Measurements from ENCODE around the gene EMC1. TPM values are rescaled to one million over a fixed set of nuclear protein-coding genes. Genes with fewer than 3 reads are reported as not detected.

The EMC1 gene
- total and polyA plus RNA-seq, 2 donors (not counting 3 experiments of a cell fraction or from before 2014, with no cell fraction given), result 77.5 to 164 TPM

DNA sequence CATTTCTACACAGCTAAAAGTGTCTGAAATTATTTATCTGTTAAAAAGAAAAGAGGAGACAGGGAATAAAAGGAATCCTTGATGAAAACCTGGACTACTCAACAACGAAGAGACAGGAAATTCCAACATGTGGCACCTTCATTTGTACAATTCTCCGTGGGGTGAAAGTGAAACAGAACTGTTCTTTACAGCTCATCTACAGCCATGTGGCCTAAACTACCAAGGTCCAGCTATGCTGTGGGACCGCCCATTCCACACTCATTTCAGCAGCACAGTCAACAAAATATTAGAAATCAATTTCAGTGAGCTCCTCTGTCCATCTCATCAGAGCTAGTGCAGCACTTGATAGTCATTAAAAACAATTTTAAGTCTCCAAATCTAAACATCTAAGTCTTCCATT is 85.3 kb downstream of the EMC1 start:
- Histone ChIP-seq H3K9ac (replicated peaks; ENCODE audit: extremely low read depth, insufficient read depth, low read length) (no peak overlapping the region), H3K27me3 (ENCODE audit: control insufficient read depth in 2 of 2, insufficient read depth in 2 of 2, low read length in 2 of 2) (no peaks in the 10 kb centered on the region), H3K79me2 (ENCODE audit: control insufficient read depth, insufficient read depth, low read length) (no peaks in the 10 kb centered on the region), H2AFZ (ENCODE audit: low read depth, low read length) (no peak overlapping the region), H3K9me3 (replicated peaks; ENCODE audit: control insufficient read depth, insufficient read depth, low read length) (no peaks in the 10 kb centered on the region), H3K4me2 (ENCODE audit: insufficient read depth, low read length) (no peak overlapping the region), H3K4me1 (ENCODE audit: control insufficient read depth, extremely low read depth, insufficient read depth, low read length) (no peaks in the 10 kb centered on the region), H3K36me3 (ENCODE audit: control insufficient read depth in 2 of 2, extremely low read depth in 1 of 2, insufficient read depth in 2 of 2, low read length in 2 of 2) (peaks cover 51 to 54% of the 10 kb centered on the region in 2 experiments), H3K27ac (ENCODE audit: insufficient read depth, low read depth, low read length) (no peak overlapping the region), H3K9me1 (replicated peaks; ENCODE audit: control insufficient read depth, extremely low read depth, insufficient read depth, low read length) (no peaks in the 10 kb centered on the region), H4K20me1 (replicated peaks; ENCODE audit: control insufficient read depth, extremely low read depth, insufficient read depth, low read length) (no peaks in the 10 kb centered on the region), H3K4me3 (replicated peaks in 1 of 3; ENCODE audit: insufficient read depth in 1 of 3, low read depth in 1 of 3, low read length in 3 of 3) (no peak overlapping the region)
- DNase-seq (ENCODE audit: low read depth, low spot score), result no peak
- BruUV-seq (replicated peaks), result no TSS peak
- POLR2A ChIA-PET, result interaction anchor here (0.6 kb wide), 1 partner anchor 258 kb away, joined by 3 read pairs; no protein-coding TSS in a partner anchor
- FAIRE-seq, result no peak
- CTCF ChIA-PET, result interaction anchor here (1.1 to 2.3 kb wide), 6 partner anchors 9 to 68 kb away, joined by 3 to 10 read pairs (median 4); no protein-coding TSS in a partner anchor
- dilution Hi-C loops (cut with MboI; ENCODE audit: extremely low pct_ligation_motif_present, low sequenced_read_pairs) (no loop called here), intact Hi-C loops (cut with micrococcal nuclease) (loop anchor here (5.0 kb wide), 1 partner anchor 34 kb away; no protein-coding TSS in a partner anchor)
- TF ChIP-seq JUN (IDR thresholded peaks at IDR 0.05; ENCODE audit: borderline replicate concordance, insufficient read depth, insufficient read length, low read depth) (no peak), POLR2AphosphoS5 (IDR thresholded peaks at IDR 0.05; ENCODE audit: insufficient read depth, low read depth, low read length) (no peak), FOS (IDR thresholded peaks at IDR 0.05; ENCODE audit: borderline replicate concordance, insufficient read depth, low read length) (no peak)

Other genes starting within 250 kb of the EMC1 start
- 146 and 150 TPM in 2 replicates for gene UBR4, start 41.3 kb downstream of the EMC1 start, total RNA-seq
- gene UBR4, start 41.3 kb downstream of the EMC1 start, polyA plus RNA-seq, result 125 and 128 TPM in 2 replicates
- 47.7 and 49.4 TPM in 2 replicates for gene MRTO4, start 281 bp upstream of the EMC1 start, total RNA-seq
- 27.2 and 33.6 TPM in 2 replicates for gene MRTO4, start 281 bp upstream of the EMC1 start, polyA plus RNA-seq
- gene AKR7A3, start 37.2 kb upstream of the EMC1 start, total RNA-seq, result 0.49 and 0.85 TPM in 2 replicates
- 0.50 and 0.51 TPM in 2 replicates for gene AKR7A3, start 37.2 kb upstream of the EMC1 start, polyA plus RNA-seq
- 45.2 and 48.0 TPM in 2 replicates for gene AKR7A2, start 60.6 kb upstream of the EMC1 start, total RNA-seq
- gene AKR7A2, start 60.6 kb upstream of the EMC1 start, polyA plus RNA-seq, result 69.9 and 70.7 TPM in 2 replicates
- gene SLC66A1, start 60.8 kb upstream of the EMC1 start, total RNA-seq, result 15.3 and 17.6 TPM in 2 replicates
- gene SLC66A1, start 60.8 kb upstream of the EMC1 start, polyA plus RNA-seq, result 32.6 and 42.1 TPM in 2 replicates
- gene CAPZB, start 234.0 kb upstream of the EMC1 start, total RNA-seq, result 339 and 347 TPM in 2 replicates
- gene CAPZB, start 234.0 kb upstream of the EMC1 start, polyA plus RNA-seq, result 145 and 196 TPM in 2 replicates

Data from endothelial cell of umbilical vein (primary cell).